SK-N-SH treated with all-trans-retinoic acid at 6 μM for 48 hours (cell line): ENCODE results near the gene GPR12.

Experiments
- ATAC-seq: fragments of 200-7000 bp; cut with Tn5 transposase; 3 replicates; pipeline ENCODE4 v1.9.1; 2020; ENCODE audit warnings: mild to moderate bottlenecking, moderate library complexity
- ARNTL ChIP-seq: fragments of 450-650 bp; formaldehyde crosslinking; IDR thresholded peaks from 2 replicates; pipeline ENCODE4 v1.5.0; 2020; ENCODE audit warnings: low read depth, mild to moderate bottlenecking, moderate library complexity, borderline replicate concordance
- BACH2 ChIP-seq: fragments of 250-450 bp; sonication (Bioruptor Pico); IDR thresholded peaks from 2 replicates; pipeline ENCODE4 v1.9.0; 2021; ENCODE audit warnings: mild to moderate bottlenecking, borderline replicate concordance
- CSDC2 ChIP-seq: fragments of 250-450 bp; sonication (Bioruptor Pico); IDR thresholded peaks from 2 replicates; pipeline ENCODE4 v1.5.0; 2020; ENCODE audit warnings: mild to moderate bottlenecking, moderate library complexity
- GLIS3 ChIP-seq: fragments of 250-450 bp; sonication (Bioruptor Pico); IDR thresholded peaks from 2 replicates; pipeline ENCODE4 v1.5.0; 2020; ENCODE audit warnings: mild to moderate bottlenecking, moderate library complexity
- ISL1 ChIP-seq: fragments of 250-450 bp; sonication (Bioruptor Pico); IDR thresholded peaks from 2 replicates; pipeline ENCODE4 v2.1.2; 2022; ENCODE audit warnings: mild to moderate bottlenecking, moderate library complexity
- PPARA ChIP-seq: fragments of 250-450 bp; sonication (Bioruptor Pico); IDR thresholded peaks from 2 replicates; pipeline ENCODE4 v1.5.0; 2020; ENCODE audit warnings: mild to moderate bottlenecking, borderline replicate concordance
- SNAI2 ChIP-seq: fragments of 250-450 bp; sonication (Bioruptor Pico); IDR thresholded peaks from 2 replicates; pipeline ENCODE4 v1.5.0; 2020; ENCODE audit warnings: mild to moderate bottlenecking, moderate library complexity
- TCF4 ChIP-seq: fragments of 250-450 bp; sonication (Bioruptor Pico); IDR thresholded peaks from 2 replicates; pipeline ENCODE4 v1.8.0; 2021; ENCODE audit warnings: mild to moderate bottlenecking, moderate library complexity, borderline replicate concordance
- ZC3H10 ChIP-seq: fragments of 250-450 bp; sonication (Bioruptor Pico); IDR thresholded peaks from 2 replicates; pipeline ENCODE4 v1.5.1; 2021; ENCODE audit warnings: mild to moderate bottlenecking, moderate library complexity
- ZFP30 ChIP-seq: fragments of 450-650 bp; formaldehyde crosslinking; IDR thresholded peaks from 2 replicates; pipeline ENCODE4 v1.5.0; 2022; ENCODE audit warnings: mild to moderate bottlenecking, moderate library complexity
- ZNF565 ChIP-seq: fragments of 450-650 bp; formaldehyde crosslinking; conservative IDR thresholded peaks from 2 replicates; pipeline ENCODE4 v1.5.0; 2020; ENCODE audit warnings: low read depth, mild to moderate bottlenecking, moderate library complexity
- TF ChIP-seq, protein P1 (sequence below): fragments of 250-450 bp; sonication (Bioruptor Pico); IDR thresholded peaks from 2 replicates; pipeline ENCODE4 v1.5.1; 2021; ENCODE audit warnings: mild to moderate bottlenecking, moderate library complexity
- TF ChIP-seq, protein P2 (sequence below): fragments of 250-450 bp; sonication (Bioruptor Pico); IDR thresholded peaks from 2 replicates; pipeline ENCODE4 v1.8.0; 2021; ENCODE audit warnings: low read depth, mild to moderate bottlenecking, moderate library complexity, borderline replicate concordance
- TF ChIP-seq, protein P3 (sequence below): fragments of 250-450 bp; sonication (Bioruptor Pico); IDR thresholded peaks from 2 replicates; pipeline ENCODE4 v1.5.0; 2020; ENCODE audit warnings: mild to moderate bottlenecking, moderate library complexity
- TF ChIP-seq, protein P4 (sequence below): fragments of 250-450 bp; sonication (Bioruptor Pico); IDR thresholded peaks from 2 replicates; pipeline ENCODE4 v1.5.1; 2020; ENCODE audit warnings: low read depth, mild to moderate bottlenecking, moderate library complexity
- TF ChIP-seq, protein P5 (sequence below): fragments of 250-450 bp; sonication (Bioruptor Pico); IDR thresholded peaks from 2 replicates; pipeline ENCODE4 v1.8.0; 2020; ENCODE audit warnings: mild to moderate bottlenecking, moderate library complexity, borderline replicate concordance

Gene GPR12

DNA sequence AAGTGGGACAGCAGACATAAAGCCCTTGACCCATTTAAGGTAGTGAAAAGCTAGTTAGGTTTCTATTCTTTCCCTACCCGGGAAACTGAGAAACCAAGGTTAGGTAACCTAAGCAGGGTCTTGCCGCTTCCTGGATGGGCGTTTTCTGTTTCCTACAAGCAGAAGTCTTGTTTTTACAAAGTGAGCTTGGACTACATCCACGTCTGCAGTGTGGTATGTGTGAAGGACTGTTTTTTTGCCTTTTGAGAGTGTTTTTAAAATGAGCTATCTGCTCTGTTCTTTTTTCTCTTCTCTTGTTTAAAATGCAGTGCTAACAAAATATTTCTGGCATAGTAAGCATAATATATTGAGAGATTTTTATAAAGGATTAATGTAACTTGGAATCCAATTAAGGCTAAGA is 49.4 kb downstream of the GPR12 start:
- TF ChIP-seq ZFP30 (CRISPR knock-in tag) (no peak), ZNF565 (CRISPR knock-in tag) (no peak), CSDC2 (no peak)
- TF ChIP-seq, protein P1, sequence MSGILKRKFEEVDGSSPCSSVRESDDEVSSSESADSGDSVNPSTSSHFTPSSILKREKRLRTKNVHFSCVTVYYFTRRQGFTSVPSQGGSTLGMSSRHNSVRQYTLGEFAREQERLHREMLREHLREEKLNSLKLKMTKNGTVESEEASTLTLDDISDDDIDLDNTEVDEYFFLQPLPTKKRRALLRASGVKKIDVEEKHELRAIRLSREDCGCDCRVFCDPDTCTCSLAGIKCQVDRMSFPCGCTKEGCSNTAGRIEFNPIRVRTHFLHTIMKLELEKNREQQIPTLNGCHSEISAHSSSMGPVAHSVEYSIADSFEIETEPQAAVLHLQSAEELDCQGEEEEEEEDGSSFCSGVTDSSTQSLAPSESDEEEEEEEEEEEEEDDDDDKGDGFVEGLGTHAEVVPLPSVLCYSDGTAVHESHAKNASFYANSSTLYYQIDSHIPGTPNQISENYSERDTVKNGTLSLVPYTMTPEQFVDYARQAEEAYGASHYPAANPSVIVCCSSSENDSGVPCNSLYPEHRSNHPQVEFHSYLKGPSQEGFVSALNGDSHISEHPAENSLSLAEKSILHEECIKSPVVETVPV (CRISPR knock-in tag), result no peak
- no peak for ATAC-seq

DNA sequence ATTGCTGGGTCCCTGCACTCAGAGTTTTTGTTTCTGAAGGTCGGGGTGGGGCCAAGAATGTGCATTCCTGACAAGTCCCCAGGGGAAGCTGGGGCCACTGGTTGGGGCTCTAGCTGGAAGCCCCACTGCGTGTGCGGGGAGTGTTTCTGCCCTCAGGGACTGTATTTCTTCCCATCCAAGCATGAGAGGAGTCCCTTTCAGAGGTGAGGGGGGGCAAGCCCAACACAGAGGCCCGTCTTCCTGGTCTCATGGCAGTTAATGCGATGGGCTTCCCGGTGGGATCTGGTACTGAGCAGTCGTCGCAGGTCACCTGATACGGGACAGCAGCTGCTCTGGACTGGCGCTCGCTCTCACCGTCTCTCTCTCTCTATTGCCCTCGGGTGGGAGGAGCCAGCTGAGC is 50.4 kb downstream of the GPR12 start:
- TF ChIP-seq ARNTL (CRISPR knock-in tag), result no peak
- TF ChIP-seq, protein P2, sequence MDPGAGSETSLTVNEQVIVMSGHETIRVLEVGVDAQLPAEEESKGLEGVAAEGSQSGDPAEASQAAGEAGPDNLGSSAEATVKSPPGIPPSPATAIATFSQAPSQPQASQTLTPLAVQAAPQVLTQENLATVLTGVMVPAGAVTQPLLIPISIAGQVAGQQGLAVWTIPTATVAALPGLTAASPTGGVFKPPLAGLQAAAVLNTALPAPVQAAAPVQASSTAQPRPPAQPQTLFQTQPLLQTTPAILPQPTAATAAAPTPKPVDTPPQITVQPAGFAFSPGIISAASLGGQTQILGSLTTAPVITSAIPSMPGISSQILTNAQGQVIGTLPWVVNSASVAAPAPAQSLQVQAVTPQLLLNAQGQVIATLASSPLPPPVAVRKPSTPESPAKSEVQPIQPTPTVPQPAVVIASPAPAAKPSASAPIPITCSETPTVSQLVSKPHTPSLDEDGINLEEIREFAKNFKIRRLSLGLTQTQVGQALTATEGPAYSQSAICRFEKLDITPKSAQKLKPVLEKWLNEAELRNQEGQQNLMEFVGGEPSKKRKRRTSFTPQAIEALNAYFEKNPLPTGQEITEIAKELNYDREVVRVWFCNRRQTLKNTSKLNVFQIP (CRISPR knock-in tag), result no peak
- no peak for TF ChIP-seq ZC3H10 (CRISPR knock-in tag)
- TF ChIP-seq, protein P3, sequence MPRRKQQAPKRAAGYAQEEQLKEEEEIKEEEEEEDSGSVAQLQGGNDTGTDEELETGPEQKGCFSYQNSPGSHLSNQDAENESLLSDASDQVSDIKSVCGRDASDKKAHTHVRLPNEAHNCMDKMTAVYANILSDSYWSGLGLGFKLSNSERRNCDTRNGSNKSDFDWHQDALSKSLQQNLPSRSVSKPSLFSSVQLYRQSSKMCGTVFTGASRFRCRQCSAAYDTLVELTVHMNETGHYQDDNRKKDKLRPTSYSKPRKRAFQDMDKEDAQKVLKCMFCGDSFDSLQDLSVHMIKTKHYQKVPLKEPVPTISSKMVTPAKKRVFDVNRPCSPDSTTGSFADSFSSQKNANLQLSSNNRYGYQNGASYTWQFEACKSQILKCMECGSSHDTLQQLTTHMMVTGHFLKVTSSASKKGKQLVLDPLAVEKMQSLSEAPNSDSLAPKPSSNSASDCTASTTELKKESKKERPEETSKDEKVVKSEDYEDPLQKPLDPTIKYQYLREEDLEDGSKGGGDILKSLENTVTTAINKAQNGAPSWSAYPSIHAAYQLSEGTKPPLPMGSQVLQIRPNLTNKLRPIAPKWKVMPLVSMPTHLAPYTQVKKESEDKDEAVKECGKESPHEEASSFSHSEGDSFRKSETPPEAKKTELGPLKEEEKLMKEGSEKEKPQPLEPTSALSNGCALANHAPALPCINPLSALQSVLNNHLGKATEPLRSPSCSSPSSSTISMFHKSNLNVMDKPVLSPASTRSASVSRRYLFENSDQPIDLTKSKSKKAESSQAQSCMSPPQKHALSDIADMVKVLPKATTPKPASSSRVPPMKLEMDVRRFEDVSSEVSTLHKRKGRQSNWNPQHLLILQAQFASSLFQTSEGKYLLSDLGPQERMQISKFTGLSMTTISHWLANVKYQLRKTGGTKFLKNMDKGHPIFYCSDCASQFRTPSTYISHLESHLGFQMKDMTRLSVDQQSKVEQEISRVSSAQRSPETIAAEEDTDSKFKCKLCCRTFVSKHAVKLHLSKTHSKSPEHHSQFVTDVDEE, result no peak
- no peak for TF ChIP-seq ISL1 (CRISPR knock-in tag)
- no peak for TF ChIP-seq BACH2 (CRISPR knock-in tag)
- TF ChIP-seq, protein P4, sequence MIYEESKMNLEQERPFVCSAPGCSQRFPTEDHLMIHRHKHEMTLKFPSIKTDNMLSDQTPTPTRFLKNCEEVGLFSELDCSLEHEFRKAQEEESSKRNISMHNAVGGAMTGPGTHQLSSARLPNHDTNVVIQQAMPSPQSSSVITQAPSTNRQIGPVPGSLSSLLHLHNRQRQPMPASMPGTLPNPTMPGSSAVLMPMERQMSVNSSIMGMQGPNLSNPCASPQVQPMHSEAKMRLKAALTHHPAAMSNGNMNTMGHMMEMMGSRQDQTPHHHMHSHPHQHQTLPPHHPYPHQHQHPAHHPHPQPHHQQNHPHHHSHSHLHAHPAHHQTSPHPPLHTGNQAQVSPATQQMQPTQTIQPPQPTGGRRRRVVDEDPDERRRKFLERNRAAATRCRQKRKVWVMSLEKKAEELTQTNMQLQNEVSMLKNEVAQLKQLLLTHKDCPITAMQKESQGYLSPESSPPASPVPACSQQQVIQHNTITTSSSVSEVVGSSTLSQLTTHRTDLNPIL (CRISPR knock-in tag), result no peak
- TF ChIP-seq, protein P5, sequence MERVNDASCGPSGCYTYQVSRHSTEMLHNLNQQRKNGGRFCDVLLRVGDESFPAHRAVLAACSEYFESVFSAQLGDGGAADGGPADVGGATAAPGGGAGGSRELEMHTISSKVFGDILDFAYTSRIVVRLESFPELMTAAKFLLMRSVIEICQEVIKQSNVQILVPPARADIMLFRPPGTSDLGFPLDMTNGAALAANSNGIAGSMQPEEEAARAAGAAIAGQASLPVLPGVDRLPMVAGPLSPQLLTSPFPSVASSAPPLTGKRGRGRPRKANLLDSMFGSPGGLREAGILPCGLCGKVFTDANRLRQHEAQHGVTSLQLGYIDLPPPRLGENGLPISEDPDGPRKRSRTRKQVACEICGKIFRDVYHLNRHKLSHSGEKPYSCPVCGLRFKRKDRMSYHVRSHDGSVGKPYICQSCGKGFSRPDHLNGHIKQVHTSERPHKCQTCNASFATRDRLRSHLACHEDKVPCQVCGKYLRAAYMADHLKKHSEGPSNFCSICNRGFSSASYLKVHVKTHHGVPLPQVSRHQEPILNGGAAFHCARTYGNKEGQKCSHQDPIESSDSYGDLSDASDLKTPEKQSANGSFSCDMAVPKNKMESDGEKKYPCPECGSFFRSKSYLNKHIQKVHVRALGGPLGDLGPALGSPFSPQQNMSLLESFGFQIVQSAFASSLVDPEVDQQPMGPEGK (CRISPR knock-in tag), result no peak
- no peak for TF ChIP-seq TCF4 (CRISPR knock-in tag)
- TF ChIP-seq, protein P1 (CRISPR knock-in tag), result no peak
- ATAC-seq, result no peak

DNA sequence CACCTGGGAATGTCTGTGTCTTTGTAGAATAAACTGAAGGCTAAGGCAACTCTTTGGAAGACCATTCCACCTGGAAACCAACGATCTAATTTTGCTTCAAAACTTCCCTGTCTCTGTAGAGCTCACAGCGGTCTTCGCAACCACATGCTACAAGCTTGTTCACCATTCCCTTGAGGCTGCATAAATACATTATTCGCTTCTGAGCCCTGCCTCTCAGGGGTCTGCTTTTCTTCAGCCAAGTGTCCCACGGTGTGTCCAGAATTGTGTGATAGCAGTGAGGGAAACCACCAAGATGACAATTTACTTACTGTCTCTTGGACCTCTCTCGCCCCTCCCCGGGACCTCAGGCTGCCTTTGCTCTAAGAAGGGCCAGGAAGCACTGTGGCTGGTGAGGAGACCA is 51.1 kb downstream of the GPR12 start:
- TF ChIP-seq ARNTL (CRISPR knock-in tag) (no peak), ZC3H10 (CRISPR knock-in tag) (no peak), ISL1 (CRISPR knock-in tag) (no peak), GLIS3 (CRISPR knock-in tag) (no peak), CSDC2 (no peak), BACH2 (CRISPR knock-in tag) (no peak), SNAI2 (CRISPR knock-in tag) (no peak), PPARA (CRISPR knock-in tag) (no peak)
- TF ChIP-seq, protein P5 (CRISPR knock-in tag), result no peak
- TF ChIP-seq, protein P1 (CRISPR knock-in tag), result no peak
- TF ChIP-seq, protein P2 (CRISPR knock-in tag), result no peak
- no peak for ATAC-seq
